Right lung (tissue), 5 donors: ENCODE data around the gene LIMS1. TPM values are rescaled to one million over a fixed set of nuclear protein-coding genes. Genes with fewer than 3 reads are reported as not detected.
A peak's percentile ranks its signal among the peaks of the same experiment; 100 is the strongest.
"Not testable (repeated sequence)": the region's sequence is repeated elsewhere in the genome, so short reads cannot be mapped to it uniquely, and the experiment has no call there.

Source experiments
- DNase-seq, 2 donors: peaks; one replicate each; pipeline ENCODE4 v3.0.0-alpha.2; 2013
- polyA plus RNA-seq, 5 donors: library from polyadenylated mRNA; unstranded; fragments of 120-200 nt; gene quantifications; one replicate each; pipeline versions ENCODE4 v1.2.1 to v1.2.3, GENCODE V29; 2013; ENCODE audit warnings: inconsistent platforms in 1 of 5, low replicate concordance in 1 of 5; ENCODE audit not compliant: insufficient read length in 5 of 5, insufficient read depth in 1 of 5

The LIMS1 gene
- polyA plus RNA-seq, 5 donors = 47.1 to 79.7 (median 66.3) TPM

DNA sequence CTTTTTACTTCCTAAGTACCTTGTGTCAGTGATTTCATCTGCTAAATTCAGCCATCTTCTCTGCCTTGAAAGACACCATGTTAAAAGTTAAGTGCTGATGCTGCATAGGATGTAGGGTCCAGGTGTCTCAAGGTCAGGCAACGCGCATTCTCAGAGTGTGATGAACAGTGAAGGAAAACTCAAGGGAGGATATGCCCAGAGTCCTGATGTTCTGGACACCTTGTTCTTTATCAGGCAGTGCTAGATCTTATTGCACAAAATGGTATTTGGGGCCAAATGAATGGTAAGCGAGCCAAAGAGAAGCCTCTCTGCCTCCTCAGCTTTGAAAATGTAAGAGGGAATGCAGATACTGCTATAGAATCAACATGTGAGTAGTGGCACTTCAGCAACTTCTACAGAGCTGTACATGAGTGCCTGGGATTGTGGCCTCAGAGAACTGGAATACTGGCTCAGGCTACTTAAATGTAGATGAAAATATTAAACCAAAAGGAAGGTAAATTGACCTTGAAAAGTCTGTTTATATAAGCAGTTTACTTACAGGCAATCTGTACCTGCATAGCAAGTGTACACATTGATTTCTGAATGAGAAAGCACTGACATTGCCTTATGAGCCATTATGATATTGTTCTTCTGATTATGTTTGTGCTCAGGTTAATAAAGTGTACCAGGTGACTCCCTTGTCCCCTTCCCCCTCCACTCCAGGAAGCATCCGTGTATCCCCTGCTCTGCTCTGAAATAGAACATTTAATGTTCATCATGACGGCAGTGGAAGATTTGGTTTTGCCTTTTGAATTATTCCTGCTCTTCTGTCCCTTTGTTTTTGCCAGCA, 98.3 kb downstream of the LIMS1 start:
- DNase-seq = no peak

DNA sequence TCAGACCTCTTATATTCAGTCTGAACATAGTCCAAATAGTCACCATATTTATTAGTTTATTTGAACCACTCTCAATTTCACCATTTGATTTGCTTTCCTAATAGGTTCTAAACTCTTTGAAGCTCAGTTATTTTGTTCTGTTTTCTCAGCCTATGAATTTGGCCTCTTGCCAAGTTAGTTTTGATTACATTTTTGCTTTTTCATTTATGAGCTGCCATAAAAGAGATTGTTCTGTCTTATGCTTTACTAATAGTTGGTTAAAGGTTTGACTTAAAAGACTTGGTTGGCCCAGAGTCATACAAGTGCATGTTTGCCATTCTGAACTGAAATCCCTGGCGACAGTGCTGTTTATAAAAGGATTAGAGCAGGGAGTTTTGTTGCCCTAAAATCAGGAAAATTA, 99.1 kb downstream of the LIMS1 start:
- peak; percentile 80 to 83 for DNase-seq

DNA sequence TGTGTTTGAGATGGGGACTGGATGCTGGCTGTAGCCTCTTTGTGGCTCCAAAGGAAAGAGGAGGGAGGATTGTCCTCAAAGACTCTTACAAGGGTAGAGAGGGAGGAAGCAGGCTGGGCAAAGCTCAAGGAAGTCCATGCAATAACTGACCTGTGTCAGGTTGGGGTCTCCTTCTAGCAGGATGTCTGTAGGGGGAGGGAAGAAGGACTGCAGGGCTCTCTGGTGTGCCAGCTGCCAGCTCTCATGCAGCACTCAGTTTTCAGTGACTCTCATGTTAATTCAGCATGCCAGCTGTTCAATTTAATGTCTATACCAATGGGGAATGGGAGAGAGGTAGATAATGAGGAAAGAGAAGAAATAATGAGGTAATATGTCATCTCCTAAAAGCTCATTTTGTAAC, 99.7 kb downstream of the LIMS1 start:
- peak in 1 of 2 donors; percentile 74 for DNase-seq

DNA sequence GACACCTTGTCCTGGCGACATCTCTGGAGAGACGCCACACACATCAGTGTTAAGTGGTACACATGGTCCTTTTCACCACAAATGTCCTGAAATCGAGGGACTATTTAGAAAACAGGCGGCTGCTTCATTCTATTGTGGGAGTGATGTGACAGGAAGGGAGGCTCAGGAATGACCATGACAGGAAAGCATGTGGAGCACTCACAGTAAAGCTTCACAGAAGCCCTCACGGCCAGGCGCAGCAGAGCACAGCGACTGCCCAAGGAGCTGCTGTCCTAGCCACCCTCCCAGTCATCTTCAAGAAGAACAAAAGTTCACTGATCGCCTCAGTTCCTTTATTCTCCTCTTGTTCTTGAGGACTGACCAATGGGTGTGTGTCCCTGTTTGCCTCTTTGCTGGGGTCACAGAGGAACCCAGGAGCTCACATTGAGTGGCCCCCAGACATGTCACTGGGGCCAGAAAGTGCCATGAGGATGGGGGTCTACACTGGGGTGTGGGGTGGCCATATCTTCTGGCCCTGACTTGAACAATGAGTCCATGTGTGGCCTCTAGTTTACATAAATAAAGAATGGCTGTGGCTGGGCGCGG, 100.4 kb downstream of the LIMS1 start:
- no peak for DNase-seq

DNA sequence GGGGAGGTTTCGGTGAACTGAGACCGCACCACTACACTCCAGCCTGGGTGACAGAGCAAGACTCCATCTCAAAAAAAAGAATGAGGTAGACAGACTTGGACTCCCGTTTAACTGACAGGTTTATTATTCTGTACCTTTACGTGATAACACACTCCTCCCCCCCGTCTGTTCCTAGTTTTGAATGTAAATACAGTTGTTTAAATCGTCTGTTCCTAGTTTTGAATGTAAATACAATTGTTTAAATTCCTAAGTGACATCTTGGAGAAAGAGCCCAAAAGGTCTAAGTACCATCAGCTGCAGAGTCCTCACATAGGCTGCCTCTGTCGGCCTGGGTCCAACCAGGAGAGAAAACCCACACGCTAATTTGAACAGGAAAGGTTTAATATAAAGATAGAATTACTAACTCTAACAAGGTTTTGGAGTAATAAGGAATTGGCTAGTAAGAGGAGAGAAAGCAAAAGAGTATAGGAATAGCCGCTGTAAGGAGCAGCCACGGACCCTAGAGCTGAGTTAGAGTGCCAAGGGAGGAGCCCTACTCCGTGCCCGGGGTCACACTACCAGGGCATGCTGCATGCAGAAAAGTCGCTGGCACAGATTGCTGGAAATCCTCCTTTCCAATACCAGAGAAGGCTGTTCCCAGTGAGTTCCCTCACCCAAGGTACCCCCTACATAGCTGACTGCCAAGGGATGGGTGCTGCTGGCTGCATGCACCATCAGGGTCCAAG, 101.5 kb downstream of the LIMS1 start:
- DNase-seq = no peak

DNA sequence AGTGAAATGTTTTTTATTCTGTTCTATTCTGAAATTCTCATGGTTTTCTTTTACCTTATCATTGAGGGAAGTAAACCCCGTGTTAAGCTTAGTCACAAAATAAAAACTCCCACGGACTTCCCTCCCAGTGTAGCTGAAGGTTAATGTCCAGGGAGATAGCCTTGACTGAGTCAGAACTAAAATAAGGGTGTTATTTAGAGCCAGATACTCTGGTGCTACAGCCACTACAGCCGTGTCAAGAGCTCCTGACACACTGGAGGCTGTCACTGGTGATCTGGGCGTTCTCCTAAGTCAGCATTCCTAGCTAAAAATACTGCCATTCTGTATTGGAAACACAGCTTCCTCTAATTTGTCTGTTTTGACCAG, 103.0 kb downstream of the LIMS1 start:
- no peak for DNase-seq

DNA sequence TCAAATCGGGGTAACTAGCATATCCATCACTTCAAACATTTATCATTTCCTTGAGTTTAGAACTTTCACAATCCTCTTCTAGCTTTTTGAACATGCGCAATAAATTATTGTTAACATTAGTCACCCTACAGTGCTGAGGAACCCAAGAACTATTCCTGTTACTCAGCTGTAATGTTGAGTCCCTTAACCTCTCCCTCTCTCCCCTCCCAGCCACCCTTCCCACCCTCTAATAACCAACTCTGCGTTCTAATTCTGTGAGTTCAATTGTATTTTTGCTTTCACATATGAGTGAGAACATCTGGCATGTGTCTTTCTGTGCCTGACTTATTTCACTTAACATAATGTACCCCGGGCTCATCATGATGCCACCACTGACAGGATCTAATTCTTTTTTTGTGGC, 106.5 kb downstream of the LIMS1 start:
- no peak for DNase-seq

DNA sequence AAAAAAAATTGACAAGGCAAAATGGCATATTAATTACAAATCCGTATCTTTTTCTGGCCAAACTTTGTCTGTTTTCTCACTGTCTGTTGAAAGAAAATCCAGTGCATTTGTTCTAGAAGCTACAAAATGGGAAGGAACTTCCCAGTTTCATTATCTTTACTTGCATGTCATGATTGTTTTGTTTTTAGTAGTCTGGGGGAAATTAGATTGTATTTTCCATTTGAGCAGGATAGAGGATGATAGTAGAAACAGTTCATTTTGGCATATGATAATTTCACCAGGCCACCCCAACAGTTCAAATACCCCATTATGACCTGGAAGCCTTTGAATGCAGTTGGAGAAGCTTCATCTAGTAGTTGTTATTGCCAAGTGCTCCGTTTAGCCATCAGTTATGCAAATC, 107.5 kb downstream of the LIMS1 start:
- DNase-seq = no peak

DNA sequence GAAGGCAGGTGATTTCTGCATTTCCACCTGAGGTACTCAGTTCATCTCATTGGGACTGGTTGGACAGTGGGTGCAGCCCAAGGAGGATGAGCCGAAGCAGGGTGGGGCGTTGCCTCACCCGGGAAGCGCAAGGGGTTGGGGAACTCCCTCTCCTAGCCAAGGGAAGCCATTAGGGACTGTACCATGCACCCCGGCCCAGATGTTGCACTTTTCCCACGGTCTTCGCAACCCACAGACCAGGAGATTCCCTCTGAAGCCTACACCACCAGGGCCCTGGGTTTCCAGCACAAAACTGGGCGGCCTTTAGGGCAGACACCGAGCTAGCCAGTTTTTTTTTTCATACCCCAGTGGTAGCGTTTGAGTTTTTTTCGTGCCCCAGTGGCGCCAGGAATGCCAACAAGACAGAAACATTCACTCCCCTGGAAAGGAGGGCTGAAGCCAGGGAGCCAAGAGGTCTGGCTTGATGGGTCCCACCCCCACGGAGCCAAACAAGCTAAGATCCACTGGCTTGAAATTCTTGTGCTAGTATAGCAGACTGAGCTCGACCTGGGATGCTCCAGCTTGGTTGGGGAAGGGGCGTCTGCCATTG, 109.1 kb downstream of the LIMS1 start:
- no peak for DNase-seq

DNA sequence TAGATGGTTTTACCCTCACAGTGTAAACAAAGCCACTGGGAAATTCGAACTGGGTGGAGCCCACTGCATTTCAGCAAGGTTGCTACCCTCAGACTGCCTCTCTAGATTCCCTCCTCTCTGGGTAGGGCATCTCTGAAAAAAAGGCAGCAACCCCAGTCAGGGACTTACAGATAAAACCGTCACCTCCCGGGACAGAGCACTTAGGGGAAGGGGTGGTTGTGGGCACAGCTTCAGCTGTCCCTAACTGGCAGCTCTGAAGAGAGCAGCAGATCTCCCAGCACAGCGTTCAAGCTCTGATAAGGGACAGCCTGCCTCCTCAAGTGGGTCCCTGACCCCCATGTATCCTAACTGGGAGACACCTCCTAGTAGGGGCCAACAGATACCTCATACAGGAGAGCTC, 109.6 kb downstream of the LIMS1 start:
- DNase-seq = not testable (repeated sequence)

DNA sequence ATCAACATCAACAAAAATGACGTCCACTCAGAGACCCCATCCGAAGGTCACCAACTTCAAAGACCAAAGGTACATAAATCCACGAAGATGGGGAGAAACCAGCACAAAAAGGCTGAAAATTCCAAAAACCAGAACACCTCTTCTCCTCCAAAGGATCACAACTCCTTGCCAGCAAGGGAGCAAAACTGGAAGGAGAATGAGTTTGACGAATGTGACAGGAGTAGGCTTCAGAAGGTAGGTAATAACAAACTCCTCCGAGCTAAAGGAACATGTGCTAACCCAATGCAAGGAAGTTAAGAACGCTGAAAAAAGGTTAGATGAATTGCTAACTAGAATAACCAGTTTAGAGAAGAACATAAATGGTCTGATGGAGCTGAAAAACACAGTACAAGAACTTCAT, 110.2 kb downstream of the LIMS1 start:
- not testable (repeated sequence) for DNase-seq

DNA sequence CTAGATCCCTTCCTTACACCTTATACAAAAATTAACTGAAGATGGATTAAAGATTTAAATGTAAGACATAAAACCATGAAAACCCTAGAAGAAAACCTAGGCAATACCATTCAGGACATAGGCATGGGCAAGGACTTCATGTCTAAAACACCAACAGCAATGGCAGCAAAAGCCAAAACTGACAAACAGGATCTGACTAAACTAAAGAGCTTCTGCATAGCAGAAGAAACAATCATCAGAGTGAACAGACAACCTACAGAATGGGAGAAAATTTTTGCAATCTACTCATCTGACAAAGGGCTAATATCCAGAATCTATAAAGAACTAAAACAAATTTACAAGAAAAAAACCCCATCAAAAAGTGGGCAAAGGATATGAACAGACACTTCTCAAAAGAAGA, 114.5 kb downstream of the LIMS1 start:
- not testable (repeated sequence) for DNase-seq

DNA sequence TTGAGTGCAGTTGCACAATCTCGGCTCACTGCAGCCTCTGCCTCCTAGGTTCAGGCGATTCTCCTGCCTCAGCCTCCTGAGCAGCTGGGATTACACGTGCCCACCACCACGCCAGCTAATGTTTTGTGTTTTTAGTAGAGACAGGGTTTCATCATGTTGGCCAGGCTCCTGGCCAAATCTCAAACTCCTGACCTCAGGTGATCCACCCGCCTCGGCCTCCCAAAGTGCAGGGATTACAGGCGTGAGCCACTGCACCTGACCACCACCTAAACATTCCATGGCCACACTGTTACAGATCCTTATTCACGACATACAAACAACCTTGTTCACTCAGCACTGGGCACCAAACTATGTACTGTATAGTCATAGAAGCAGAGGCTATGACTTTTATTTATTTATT, 116.2 kb downstream of the LIMS1 start:
- DNase-seq = not testable (repeated sequence)

DNA sequence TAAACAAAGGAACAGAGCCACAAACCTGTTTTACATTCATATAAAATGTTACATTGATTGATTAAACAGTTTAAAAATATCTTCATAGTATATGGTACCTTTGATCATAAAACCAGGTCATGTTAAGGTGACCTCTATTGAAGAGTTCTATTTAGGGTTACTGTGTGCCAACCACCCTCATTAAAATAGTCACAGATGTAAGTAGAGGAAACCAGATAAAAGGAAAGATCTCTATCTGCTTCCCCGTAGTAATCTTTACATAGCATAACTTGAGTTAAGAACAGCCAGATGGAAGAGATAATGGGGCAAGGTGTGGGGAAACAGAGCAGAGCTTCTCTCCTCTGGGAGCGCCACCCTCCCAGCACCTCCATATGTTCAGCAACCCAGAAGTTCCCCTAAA, 117.2 kb downstream of the LIMS1 start:
- not testable (repeated sequence) for DNase-seq

DNA sequence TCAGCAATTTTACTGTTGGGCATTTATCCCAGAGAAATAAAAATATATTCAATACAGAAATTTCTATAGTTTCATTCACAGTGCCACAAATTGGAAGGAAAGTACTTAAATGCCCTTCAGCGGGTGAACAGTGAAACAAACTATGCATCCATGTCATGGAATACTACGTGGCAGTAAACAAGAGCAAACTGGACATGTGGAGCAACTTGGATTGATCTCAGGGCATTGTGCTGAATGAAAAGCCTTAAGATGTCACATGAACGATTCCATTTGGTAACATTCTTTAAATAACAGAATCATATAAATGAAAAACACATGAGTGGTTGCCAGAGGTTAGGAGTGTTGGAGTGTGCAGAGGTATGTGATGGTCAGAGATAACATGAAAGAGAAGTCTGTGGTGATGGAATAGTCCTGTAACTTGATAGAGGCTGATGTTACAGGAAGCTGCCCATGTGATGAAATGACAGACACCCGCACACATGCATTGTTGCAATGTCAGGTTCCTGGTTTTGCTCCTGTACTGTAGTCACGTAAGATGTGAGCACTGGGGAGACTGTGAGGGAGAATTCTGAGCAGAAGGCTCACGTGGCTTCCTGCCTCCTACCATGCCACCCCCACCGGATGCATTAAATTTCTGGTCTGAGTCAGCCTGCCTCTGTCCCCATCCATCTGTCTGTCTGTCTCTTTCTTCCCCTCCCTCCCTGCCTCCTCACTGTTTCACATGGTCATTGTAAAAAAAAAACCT, 118.1 kb downstream of the LIMS1 start:
- DNase-seq = not testable (repeated sequence)

DNA sequence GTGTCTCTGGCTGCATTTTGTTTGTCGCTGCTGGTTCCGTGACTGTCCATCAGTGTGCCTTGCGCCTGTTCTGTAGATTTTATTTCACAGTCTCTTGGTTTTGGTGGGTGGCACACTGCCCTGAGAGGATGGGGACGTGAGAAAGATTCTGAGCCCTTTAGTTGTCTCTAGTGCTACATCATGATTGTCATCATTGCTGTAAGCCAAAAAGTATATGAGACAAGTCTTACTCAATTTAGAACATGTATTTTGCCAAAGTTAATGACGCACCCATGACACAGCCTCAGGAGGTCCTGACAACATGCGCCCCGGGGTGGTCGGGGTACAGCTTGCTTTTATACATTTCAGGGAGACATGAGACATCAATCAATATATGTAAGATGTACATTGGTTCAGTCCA, 119.2 kb downstream of the LIMS1 start:
- DNase-seq = not testable (repeated sequence)

DNA sequence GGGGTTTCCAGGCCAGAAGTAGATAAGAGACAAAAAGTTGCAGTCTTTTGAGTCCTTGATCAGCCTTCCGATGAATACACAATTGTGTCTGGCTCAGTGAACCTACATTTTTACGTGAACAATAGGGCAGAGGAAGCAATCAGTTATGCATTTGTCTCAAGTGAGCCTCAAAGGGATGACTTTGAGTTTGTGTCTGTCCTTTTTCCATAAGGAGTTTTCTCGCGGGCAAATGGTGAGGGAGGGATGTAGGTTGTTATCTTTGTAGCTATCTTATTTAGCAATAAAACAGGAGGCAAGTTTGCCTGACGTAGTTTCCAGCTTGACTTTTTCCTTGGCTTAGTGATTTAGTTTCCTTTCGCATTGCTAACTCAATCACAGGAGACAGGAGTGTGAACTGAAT, 119.6 kb downstream of the LIMS1 start:
- not testable (repeated sequence) for DNase-seq

DNA sequence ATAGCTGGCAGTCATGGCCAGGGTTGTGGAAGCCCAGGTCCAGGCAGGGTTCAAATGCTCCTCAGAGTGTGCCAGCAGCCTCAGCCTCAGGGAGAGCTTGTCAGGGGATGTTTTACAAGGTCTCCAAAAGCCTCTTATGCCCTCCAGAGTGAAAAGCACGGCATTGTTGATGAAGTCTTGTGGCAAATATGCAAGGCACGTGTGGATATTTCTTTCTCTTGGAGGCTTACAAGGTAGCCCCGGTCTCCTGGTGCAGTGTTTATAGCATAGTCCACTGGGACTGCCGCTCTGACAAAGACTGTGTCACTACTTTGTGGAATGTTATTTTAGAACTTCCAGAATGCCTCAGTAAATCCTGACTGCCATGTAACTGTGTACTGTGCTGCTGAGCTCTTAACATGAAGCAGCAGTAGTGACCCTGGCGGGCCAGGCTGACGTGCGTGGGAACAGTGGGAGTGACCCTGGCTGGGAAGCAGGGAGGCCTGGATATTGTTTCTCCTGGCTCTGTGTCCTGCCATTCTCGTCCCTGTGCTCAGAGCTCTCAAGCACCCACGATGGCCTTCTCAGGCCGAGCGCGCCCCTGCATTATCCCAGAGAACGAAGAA, 120.4 kb downstream of the LIMS1 start:
- DNase-seq = peak in 1 of 2 donors; percentile 48

DNA sequence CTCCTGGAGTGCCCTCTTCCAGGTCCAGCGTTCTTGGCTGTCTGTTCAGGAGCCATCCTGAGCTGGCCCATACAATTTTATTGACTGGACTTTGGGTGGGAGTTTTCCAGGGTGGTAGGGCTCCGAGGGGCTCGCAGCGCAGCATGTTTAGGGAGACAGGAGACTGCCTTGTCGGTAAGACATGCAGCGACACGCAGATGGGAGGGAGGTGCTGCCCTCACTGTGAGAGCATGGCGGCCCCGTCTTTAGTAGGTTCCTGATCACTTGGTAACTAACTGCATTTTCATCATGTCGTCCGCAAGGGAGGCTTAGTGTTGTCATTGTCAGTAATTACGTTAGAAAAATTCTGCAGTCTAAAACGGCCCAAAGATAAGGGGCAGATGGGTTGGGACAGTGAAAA, 121.0 kb downstream of the LIMS1 start:
- DNase-seq = not testable (repeated sequence)

DNA sequence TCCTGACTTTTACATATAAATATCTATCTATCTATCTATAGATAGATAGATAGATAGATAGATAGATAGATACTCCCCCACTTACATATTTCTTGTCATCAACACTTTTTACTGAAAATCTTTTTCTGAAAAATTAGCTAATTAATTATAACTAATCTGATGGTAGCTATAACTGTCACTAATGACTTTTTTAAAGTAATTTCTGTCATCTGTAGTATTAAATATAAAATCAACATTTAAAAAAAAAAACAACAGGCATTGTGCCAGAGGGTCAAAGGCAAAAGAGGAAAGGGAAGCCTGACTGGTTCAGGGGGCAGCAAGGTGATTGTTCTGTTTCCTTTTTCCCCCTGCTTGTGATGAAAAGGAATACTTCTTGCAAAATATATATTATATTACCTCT, 122.0 kb downstream of the LIMS1 start:
- DNase-seq = not testable (repeated sequence)

DNA sequence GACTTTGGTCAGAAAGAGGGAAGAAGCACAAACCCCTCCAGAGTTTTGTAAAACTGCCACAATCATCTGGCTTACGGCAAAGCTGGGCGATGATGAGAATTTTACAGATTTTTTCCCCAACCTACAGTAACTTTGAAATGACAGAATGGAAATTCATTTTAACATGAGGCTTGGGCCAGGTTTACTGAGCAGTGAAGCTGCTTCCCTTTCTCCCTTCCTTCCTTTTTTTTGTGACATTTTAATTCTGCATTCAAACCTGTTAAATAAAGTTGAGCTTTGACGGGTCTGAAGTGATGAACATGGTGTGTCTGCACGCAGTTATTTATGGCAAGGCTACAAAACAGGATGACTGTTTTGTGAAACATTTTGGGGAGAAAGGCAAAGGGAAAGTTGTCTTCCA, 123.2 kb downstream of the LIMS1 start:
- not testable (repeated sequence) for DNase-seq
